HCEC 1CT (cell line): ENCODE data around the gene ATRNL1.
"Not testable (repeated sequence)": the region's sequence is repeated elsewhere in the genome, so short reads cannot be mapped to it uniquely, and the experiment has no call there.

Experiments used
- DNase-seq: peaks from one replicate; pipeline ENCODE4 v3.0.0-alpha.2; 2017

ATRNL1 gene

GRCh38 chr10:115219203-115219602 lies 126.0 kb downstream of the ATRNL1 start:
- no peak for DNase-seq

DNA sequence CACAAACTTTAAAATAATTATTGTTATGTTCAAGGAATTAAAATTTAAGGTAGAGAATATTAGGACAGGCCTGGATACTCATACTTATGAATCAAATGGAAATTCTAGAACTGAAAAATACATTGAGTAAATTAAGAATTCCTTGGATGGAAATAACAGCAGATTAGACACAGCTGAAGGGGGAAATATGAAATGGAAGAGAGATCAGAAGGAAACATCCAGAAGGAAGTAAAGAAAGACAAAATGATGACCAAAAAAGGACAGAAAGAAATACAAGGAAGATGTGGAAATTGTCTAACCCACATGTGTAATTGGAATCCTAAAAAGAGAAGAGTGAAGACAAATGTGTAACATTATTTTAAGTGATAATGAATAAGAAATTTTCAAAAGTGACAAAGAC lies 128.9 kb downstream of the ATRNL1 start:
- DNase-seq = no peak

- no peak for DNase-seq
Measured at GRCh38 chr10:115239761-115240160, 146.6 kb downstream of the ATRNL1 start.

- no peak for DNase-seq
Measured at GRCh38 chr10:115250784-115251183, 157.6 kb downstream of the ATRNL1 start.

GRCh38 chr10:115253765-115254164 lies 160.6 kb downstream of the ATRNL1 start:
- not testable (repeated sequence) for DNase-seq

- DNase-seq = no peak
Measured at GRCh38 chr10:115272482-115272881, 179.3 kb downstream of the ATRNL1 start.

DNA sequence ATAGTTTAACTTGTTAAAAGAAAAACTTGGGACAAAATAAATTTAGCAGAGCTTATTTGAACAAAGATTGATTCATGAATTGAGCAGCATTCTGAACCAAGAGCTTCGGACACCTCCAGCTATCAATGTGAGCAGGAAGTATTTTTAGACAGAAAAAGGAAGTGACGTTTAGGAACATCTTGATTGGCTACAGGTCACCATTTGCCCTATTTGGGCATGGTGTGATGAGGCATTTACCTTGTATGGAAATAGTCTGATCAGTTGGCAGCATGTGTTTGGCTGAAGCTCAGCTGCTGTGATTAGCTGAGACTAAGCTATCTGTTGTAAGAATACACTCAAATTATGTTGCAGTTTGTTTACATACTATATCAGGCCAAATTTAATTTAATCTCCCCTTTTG lies 185.1 kb downstream of the ATRNL1 start:
- no peak for DNase-seq

DNA sequence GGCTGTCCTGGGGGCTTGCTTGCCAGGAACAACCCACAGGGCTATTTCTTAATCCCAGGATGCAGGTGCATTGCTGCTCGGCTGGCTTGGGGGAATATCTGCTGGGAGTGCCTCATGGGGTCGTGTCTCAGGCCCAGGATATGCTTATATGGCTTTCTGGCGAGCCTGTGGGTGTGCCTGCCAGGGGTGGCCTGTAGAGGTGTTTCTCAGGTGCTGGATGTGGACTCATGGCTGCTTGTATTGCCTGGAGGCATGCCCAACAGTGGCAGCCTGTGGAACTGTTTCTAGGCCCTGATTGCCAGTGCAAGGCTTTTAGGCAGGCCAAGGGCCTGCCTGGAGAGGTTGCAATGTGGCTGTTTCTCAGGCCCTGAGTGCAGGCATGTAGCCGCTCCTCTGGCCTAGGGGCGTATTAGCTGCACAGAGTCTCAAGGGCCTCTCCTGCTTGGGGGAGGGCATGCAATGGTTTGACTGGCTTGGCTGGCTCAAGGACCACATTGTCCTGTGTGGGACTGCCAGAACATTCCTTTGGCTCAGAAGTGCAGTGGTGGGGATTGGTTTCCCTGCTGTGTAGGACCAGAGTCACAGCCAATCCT lies 202.1 kb downstream of the ATRNL1 start:
- no peak for DNase-seq

- no peak for DNase-seq
Measured at GRCh38 chr10:115300080-115300479, 206.9 kb downstream of the ATRNL1 start.

- DNase-seq = not testable (repeated sequence)
Measured at GRCh38 chr10:115319669-115320068, 226.5 kb downstream of the ATRNL1 start.

DNA sequence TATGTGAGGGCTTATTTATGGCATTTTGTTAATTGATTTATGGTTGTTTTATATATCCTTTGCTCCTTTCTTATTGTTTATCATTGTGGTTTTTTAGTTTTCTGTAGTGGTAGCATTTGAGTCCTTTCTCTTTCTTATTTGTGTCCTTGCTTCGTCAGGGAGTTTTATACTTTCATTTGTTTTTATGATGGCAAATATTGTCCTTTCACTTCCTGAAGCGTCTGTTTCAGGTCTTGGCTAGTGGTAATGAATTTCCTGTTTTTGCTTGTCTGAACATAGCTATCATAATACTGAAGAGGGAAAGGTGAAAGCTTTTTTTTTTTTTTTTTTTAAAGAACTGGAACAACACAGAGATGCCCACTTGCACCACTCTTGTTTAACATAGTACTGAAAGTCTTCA lies 228.2 kb downstream of the ATRNL1 start:
- no peak for DNase-seq

- DNase-seq = no peak
Measured at GRCh38 chr10:115328331-115328730, 235.2 kb downstream of the ATRNL1 start.

GRCh38 chr10:115335366-115335765 lies 242.2 kb downstream of the ATRNL1 start:
- peak; percentile 3 for DNase-seq

DNA sequence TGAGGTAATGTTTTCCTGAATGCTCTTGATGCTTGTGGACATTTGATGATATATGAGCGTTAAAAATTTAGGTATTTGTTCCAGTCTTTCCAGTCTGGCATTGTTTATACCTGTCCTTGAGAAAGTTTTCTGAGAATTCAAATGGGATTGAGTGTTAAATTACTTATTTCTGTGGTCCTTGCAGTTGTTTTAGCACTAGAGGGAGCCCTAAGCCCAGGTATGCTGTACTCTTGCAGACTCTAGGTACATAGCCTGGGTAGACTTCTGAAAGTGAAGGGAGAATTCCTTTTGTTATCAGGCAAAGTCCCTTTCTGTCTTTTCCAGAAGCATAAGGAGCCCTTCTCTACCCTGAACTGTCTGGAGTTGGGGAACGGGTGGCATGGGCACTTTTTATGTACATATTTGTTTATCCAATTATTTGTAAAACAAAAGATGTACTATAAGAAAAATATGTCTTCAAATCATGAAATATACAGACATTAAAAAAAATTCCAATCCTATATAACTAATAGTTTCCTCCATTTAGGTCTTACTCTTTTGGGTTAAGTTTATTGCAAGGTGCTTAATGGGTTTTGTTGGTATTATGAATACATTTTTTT lies 262.1 kb downstream of the ATRNL1 start:
- DNase-seq = peak; percentile 58

- not testable (repeated sequence) for DNase-seq
Measured at GRCh38 chr10:115367920-115368319, 274.8 kb downstream of the ATRNL1 start.

- no peak for DNase-seq
Measured at GRCh38 chr10:115379064-115379463, 285.9 kb downstream of the ATRNL1 start.

GRCh38 chr10:115384665-115385064 lies 291.5 kb downstream of the ATRNL1 start:
- no peak for DNase-seq

- no peak for DNase-seq
Measured at GRCh38 chr10:115390607-115391006, 297.4 kb downstream of the ATRNL1 start.

DNA sequence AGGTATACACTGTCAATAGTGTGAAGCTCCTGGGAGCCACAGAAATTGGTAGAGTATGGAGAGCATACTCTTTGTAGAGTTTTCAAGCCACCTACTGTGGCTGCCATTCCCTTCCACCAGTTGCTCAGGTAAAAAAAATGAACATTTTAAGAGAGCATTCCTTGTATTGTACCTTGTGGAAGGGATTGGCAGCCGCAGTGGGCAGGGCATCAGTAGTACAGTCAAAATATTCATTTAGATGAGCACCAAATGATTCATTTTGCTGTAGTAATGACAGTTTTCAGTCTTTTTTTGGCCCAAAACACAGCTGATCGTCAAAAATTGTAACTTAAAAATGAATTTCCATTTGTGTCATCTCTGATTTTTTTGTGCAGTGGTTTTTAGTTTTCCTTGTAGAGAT lies 304.9 kb downstream of the ATRNL1 start:
- DNase-seq = no peak

DNA sequence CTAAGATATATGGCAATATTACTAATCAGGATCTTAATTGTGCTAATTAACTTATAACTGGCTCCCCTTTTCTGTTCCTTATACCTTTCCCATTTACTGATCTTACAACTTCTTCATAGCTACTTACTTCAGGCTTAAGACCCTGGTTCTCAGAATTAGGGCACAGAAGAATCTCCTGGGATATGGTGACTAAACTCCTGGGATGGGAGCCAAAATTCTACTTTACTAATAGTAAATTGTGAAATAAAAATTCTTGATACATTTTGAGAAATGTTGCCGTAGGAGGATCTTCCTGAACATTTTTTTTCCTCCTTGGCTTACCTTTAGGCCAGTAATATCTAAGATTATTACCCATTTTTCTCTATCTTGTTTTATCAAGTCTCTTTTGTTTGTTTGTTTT lies 309.5 kb downstream of the ATRNL1 start:
- DNase-seq = peak; percentile 72

DNA sequence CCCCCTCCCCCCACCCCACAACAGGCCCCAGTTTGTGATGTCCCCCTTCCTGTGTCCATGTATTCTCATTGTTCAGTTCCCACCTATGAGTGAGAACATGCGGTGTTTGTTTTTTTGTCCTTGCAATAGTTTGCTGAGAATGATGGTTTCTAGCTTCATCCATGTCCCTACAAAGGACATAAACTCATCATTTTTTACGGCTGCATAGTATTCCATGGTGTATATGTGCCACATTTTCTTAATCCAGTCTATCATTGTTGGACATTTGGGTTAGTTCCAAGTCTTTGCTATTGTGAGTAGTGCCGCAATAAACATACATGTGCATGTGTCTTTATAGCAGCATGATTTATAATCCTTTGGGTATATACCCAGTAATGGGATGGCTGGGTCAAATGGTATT lies 312.7 kb downstream of the ATRNL1 start:
- not testable (repeated sequence) for DNase-seq

GRCh38 chr10:115409347-115409746 lies 316.2 kb downstream of the ATRNL1 start:
- DNase-seq = no peak

GRCh38 chr10:115417585-115418265 lies 324.6 kb downstream of the ATRNL1 start:
- peak; percentile 74 for DNase-seq

DNA sequence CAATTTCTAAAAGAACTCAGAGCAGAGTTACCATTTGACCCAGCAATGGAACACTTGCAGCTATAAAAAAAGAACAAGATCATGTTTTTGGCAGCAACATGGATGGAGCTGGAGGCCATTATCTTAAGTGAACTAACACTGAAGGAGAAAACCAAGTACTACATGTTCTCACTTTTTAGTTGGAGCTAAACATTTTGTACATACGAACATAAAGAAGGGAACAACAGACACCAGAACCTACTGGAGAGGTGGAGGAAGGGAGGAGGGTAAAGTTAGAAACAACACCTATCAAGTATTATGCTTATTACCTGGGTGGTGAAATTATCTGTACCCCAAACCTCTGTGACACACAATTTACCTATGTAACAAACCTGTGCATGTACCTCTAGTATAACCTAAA lies 329.5 kb downstream of the ATRNL1 start:
- no peak for DNase-seq

DNA sequence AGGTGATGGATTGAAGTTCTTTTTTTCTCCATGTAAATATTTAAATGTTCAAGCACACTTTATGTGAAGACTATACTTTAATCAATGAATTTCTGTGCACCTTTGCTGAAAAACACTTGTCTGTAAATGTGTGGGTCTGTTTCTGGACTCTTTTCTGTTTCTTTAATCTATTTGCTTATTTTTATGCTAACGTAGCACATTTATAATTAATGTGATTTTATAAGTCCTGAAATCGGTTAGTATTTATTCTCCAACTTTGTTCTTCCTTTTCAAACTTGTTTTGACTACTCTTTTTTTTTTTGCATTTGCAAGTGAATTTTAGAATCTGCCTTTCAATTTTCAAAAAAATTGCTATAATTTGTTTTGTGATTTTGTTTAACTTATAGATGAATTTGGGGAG lies 334.4 kb downstream of the ATRNL1 start:
- DNase-seq = no peak
